Activated CD8-positive, alpha-beta T cell treated with anti-CD3 and anti-CD28 coated beads for 36 hours (primary cell): ENCODE measurements around the gene ATP6V0C. TPM values are rescaled to one million over a fixed set of nuclear protein-coding genes. Genes with fewer than 3 reads are reported as not detected.

Source experiments
- ATAC-seq: fragments of 200-7000 bp; cut with Tn5 transposase; one replicate; pipeline ENCODE4 v1.10.0; 2021; ENCODE audit warnings: mild to moderate bottlenecking, moderate library complexity
- CTCF ChIA-PET: fragments of 350-600 bp; sonication (Branson Sonifier 250); formaldehyde crosslinking; loops from one replicate; lab custom pipeline; 2021; ENCODE audit warnings: antibody characterized with exemption; lab: Charles Lee
- POLR2A ChIA-PET: fragments of 350-600 bp; sonication (Branson Sonifier 250); formaldehyde crosslinking; loops from one replicate; lab custom pipeline; 2021; ENCODE audit warnings: antibody characterized with exemption; lab: Charles Lee
- DNase-seq: peaks from one replicate; pipeline ENCODE4 v3.0.0-alpha.2; 2020
- H3K27ac Mint-ChIP-seq: one replicate; pipeline ENCODE4 v1.8.0; 2021; ENCODE audit warnings: mild to moderate bottlenecking, mixed read lengths
- H3K27me3 Mint-ChIP-seq: one replicate; pipeline ENCODE4 v1.8.0; 2021; ENCODE audit warnings: mixed read lengths
- H3K36me3 Mint-ChIP-seq: one replicate; pipeline ENCODE4 v1.8.0; 2021; ENCODE audit warnings: low read depth, mixed read lengths
- H3K4me1 Mint-ChIP-seq: one replicate; pipeline ENCODE4 v1.8.0; 2021; ENCODE audit warnings: low read depth, mixed read lengths
- H3K4me3 Mint-ChIP-seq: one replicate; pipeline ENCODE4 v1.8.0; 2021; ENCODE audit warnings: mild to moderate bottlenecking, moderate library complexity, mixed read lengths
- H3K9me3 Mint-ChIP-seq: one replicate; pipeline ENCODE4 v1.8.0; 2021; ENCODE audit warnings: mixed read lengths
- CTCF ChIP-seq: fragments of 200-600 bp; IDR thresholded peaks from one replicate; pipeline ENCODE4 v1.8.0; 2022; ENCODE audit warnings: antibody characterized with exemption, mild to moderate bottlenecking
- intact Hi-C: fragments of 100-400 bp; cut with micrococcal nuclease; formaldehyde crosslinking; loops from one replicate; pipeline ENCODE4 v1.10.0; 2022
- total RNA-seq, 2 experiments: library from RNA; stranded (reverse); gene quantifications; one replicate each; pipeline ENCODE4 v1.2.3, GENCODE V29; 2021

ATP6V0C gene
- total RNA-seq, 2 experiments from 2014 or later = 85.9 to 88.6 TPM

GRCh38 chr16:2485811-2486507, 27.8 kb upstream of the ATP6V0C start:
- intact Hi-C loops = no loop called here
- POLR2A ChIA-PET = interaction anchor here (0.8 to 1.0 kb wide), 3 partner anchors 17 to 39 kb away, joined by 3 to 4 read pairs (median 3); no protein-coding TSS in a partner anchor
- peaks cover 21% of the 10 kb centered on the region for H3K4me1 Mint-ChIP-seq

GRCh38 chr16:2486645-2487516, 26.9 kb upstream of the ATP6V0C start:
- peak overlapping the region; percentile 26 for H3K4me3 Mint-ChIP-seq
- peak; percentile 53 for TF ChIP-seq CTCF
- H3K36me3 Mint-ChIP-seq = no peaks in the 10 kb centered on the region
- no peaks in the 10 kb centered on the region for H3K27me3 Mint-ChIP-seq
- intact Hi-C loops = no loop called here
- ChIA-PET POLR2A (no interaction called here), CTCF (interaction anchor here (1.1 to 2.1 kb wide), 7 partner anchors 12 to 293 kb away, joined by 3 to 10 read pairs (median 5); partner anchors contain the start of gene TBC1D24)
- DNase-seq (peak; percentile 91), ATAC-seq (peak; percentile 96)
- peak overlapping the region; percentile 48 for H3K27ac Mint-ChIP-seq
- H3K9me3 Mint-ChIP-seq = no peaks in the 10 kb centered on the region
- H3K4me1 Mint-ChIP-seq = peaks cover 21% of the 10 kb centered on the region

More at GRCh38 chr16:2485811-2486507, 27.8 kb upstream of the ATP6V0C start:
- ATAC-seq (no peak), DNase-seq (no peak)
- Mint-ChIP-seq H3K36me3 (no peaks in the 10 kb centered on the region), H3K27ac (no peak overlapping the region), H3K9me3 (no peaks in the 10 kb centered on the region), H3K27me3 (no peaks in the 10 kb centered on the region), H3K4me3 (no peak overlapping the region)
- no peak for TF ChIP-seq CTCF
- CTCF ChIA-PET = interaction anchor here (1.1 to 1.7 kb wide), 4 partner anchors 15 to 292 kb away, joined by 3 to 8 read pairs (median 4); no protein-coding TSS in a partner anchor

GRCh38 chr16:2487517-2487842, 26.3 kb upstream of the ATP6V0C start:
- H3K27me3 Mint-ChIP-seq = no peaks in the 10 kb centered on the region
- peaks cover 21% of the 10 kb centered on the region for H3K4me1 Mint-ChIP-seq
- no peak for ATAC-seq
- no peaks in the 10 kb centered on the region for H3K36me3 Mint-ChIP-seq
- CTCF ChIA-PET = interaction anchor here (1.2 to 2.1 kb wide), 4 partner anchors 13 to 58 kb away, joined by 3 to 10 read pairs (median 4); partner anchors contain the start of gene TBC1D24
- intact Hi-C loops = no loop called here
- H3K27ac Mint-ChIP-seq = peak overlapping the region; percentile 48
- POLR2A ChIA-PET = interaction anchor here (1.1 kb wide), 1 partner anchor 9 kb away, joined by 3 read pairs; no protein-coding TSS in a partner anchor
- H3K4me3 Mint-ChIP-seq = peak overlapping the region; percentile 26
- TF ChIP-seq CTCF = no peak
- H3K9me3 Mint-ChIP-seq = no peaks in the 10 kb centered on the region
- no peak for DNase-seq

- no peaks in the 10 kb centered on the region for H3K27me3 Mint-ChIP-seq
- ChIA-PET CTCF (interaction anchor here (1.2 to 2.1 kb wide), 3 partner anchors 13 to 58 kb away, joined by 4 to 10 read pairs (median 5); partner anchors contain the start of gene TBC1D24), POLR2A (interaction anchor here (1.0 to 1.6 kb wide), 3 partner anchors 10 to 99 kb away, joined by 3 to 6 read pairs (median 3); partner anchors contain the start of gene TBC1D24)
- ATAC-seq (no peak), DNase-seq (no peak)
- no peak for TF ChIP-seq CTCF
- no peaks in the 10 kb centered on the region for H3K9me3 Mint-ChIP-seq
- intact Hi-C loops = no loop called here
- no peak overlapping the region for H3K27ac Mint-ChIP-seq
- peaks cover 21% of the 10 kb centered on the region for H3K4me1 Mint-ChIP-seq
- no peaks in the 10 kb centered on the region for H3K36me3 Mint-ChIP-seq
- H3K4me3 Mint-ChIP-seq = no peak overlapping the region
Observed at GRCh38 chr16:2487903-2488531, 25.7 kb upstream of the ATP6V0C start.
